GM19025 (cell line): ENCODE measurements around the gene YRDC.
"Not testable (repeated sequence)": the region's sequence is repeated elsewhere in the genome, so short reads cannot be mapped to it uniquely, and the experiment has no call there.

Source experiments
- ATAC-seq: cut with Tn5 transposase; IDR thresholded peaks from one replicate; pipeline ENCODE4 v1.9.1; 2021; ENCODE audit warnings: mild to moderate bottlenecking, low read depth, moderate library complexity; ENCODE audit not compliant: unreplicated experiment

Gene YRDC

DNA sequence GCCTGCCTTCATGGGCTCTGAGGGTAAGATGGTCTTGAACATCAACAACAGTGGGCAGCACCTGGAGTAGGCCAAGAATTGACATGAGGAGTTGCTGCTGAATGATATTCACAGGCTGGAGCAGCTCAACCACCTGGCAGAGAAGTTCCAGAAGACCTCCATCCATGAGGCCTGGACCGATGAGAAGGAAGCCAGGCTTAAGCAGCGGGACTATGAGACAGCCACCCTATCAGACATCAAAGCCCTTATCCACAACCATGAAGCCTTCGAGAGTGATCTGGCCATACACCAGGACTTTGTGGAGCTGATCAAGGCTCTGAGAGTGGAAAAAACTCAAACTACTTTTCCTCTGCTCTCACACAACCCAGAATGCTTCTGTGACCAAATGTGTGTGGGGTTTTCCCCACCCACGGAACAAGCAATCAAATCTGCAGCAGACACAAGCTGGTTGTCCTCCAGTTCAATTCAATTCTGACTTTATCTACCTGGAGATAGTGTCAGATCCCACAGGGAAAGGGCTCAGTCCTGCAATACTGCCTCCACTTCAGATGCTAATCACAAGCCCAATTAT, 31.0 kb downstream of the YRDC start:
- no peak for ATAC-seq

DNA sequence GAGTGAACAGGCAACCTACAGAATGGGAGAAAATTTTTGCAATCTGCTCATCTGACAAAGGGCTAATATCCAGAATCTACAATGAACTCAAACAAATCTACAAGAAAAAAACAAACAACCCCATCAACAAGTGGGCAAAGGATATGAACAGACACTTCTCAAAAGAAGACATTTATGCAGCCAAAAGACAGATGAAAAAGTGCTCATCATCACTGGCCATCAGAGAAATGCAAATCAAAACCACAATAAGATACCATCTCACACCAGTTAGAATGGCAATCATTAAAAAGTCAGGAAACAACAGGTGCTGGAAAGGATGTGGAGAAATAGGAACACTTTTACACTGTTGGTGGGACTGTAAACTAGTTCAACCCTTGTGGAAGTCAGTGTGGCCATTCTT, 36.6 kb downstream of the YRDC start:
- ATAC-seq, result not testable (repeated sequence)

DNA sequence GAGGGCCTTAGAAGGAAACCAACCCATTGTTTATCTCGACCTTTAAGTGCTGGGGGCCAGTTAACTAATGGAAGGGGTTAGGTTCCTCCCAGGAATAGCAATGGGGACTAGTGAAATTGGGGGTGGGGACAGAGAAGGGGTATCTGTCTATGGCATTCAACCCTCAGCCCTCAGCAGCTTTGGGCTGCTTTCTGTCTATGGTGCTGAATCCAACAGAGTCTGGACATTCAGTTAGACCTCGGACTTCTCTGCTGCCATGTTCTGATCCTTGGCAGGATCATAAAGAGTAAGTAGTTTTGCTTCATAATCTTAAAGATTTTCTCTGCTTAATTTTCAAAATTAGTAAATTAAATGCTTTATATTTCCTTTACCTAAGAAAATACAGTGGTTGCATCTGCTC, 40.5 kb downstream of the YRDC start:
- ATAC-seq, result no peak

- no peak for ATAC-seq
Observed at GRCh38 chr1:37765916-37766664, 41.9 kb downstream of the YRDC start.

- no peak for ATAC-seq
Observed at GRCh38 chr1:37764888-37765441, 43.0 kb downstream of the YRDC start, which contains the start of gene EPHA10. TSS of gene EPHA10 (minus strand) at chr1:37765120. CDS start at chr1:37765066, 54 bp downstream.

DNA sequence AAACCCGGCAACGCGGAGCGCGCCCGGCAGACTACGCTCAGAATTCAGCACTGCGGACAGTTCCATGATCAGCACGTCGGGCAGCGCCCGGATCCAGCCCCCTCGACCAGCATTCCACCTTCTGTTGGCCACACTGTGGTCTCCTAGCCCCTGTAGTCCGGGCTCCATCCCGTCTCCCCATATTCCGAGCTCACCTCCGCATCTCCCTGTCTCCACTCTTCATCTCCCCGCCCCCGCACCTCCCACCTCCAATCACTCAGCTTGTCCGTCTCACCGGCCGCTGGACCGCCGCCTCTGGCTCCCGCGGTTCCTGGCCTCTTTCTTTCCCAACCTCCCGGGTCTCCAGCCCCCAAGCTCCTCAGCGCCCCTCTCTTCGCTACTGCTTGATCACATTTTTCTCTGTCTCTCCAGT, 43.6 kb downstream of the YRDC start:
- ATAC-seq, result no peak

DNA sequence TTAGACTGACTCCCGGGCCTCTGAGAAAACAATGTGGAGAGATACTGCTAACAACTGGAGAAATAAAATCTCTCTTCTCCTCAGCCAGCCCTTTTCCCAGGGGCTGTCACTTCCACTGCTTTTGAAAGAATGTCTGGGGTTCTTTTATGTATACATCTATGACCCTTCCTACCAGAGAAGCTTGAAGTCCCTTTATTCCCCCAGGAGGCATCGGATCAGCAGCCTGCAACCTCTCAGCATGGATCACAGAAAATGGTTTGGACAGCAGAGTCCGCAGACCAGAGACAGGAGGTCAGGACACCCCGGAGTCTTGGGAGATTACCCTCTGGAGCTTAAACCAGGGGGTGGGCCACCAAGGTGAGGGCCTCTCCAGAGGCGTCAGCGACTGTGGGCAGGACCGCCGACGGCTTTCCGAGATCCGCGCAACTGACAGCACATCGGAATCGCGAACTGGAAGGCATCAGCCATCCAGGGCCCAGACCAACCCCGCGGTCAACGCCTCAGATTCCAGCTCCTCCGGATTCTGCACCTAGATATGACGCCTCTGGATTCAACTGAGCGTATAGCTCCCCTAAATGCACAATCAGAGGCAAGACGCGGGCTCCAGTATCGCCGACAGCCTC, 44.1 kb downstream of the YRDC start:
- ATAC-seq, result no peak

- ATAC-seq, result no peak
Observed at GRCh38 chr1:37762516-37762915, 45.5 kb downstream of the YRDC start.

GRCh38 chr1:37761416-37762095, 46.5 kb downstream of the YRDC start:
- no peak for ATAC-seq

- ATAC-seq, result no peak
Observed at GRCh38 chr1:37759451-37759850, 48.6 kb downstream of the YRDC start.

- no peak for ATAC-seq
Observed at GRCh38 chr1:37755951-37756560, 52.0 kb downstream of the YRDC start.

- no peak for ATAC-seq
Observed at GRCh38 chr1:37755290-37755689, 52.7 kb downstream of the YRDC start.

- no peak for ATAC-seq
Observed at GRCh38 chr1:37753473-37754321, 54.3 kb downstream of the YRDC start.
